Spleen (tissue), 7 donors: Measurements from ENCODE around the gene TGM4.

Source experiments
- CTCF ChIP-seq, 11 experiments: fragments of 200-600 bp in 7 of 11; fragments of 450-650 bp in 4 of 11; sonication (generic) in 4 of 11; IDR thresholded peaks in 8 of 11; conservative IDR thresholded peaks in 3 of 11; 1 replicate in 7 of 11; 2 replicates in 4 of 11; pipeline versions ENCODE4 v1.4.0 to v1.8.0; 2016 to 2021; ENCODE audit warnings: antibody characterized with exemption in 11 of 11, inconsistent platforms in 4 of 11, mild to moderate bottlenecking in 1 of 11
- POLR2A ChIP-seq, 3 donors: fragments of 450-650 bp; IDR thresholded peaks; one replicate each; pipeline ENCODE4 v1.5.1; 2017; ENCODE audit warnings: antibody characterized with exemption in 3 of 3, mild to moderate bottlenecking in 1 of 3
- POLR2AphosphoS5 ChIP-seq, 3 donors: sonication (generic); formaldehyde crosslinking; IDR thresholded peaks; one replicate each; pipeline ENCODE4 v1.5.1; 2017; ENCODE audit warnings: antibody characterized with exemption in 3 of 3
- donor health status: DM: no; HTN: no; CAD: no; lungs with moderate emphysema.
- donor health status: DM: no; HTN: no; CAD: no.
- donor health status: DM: no; HTN: no; CAD: no.

DNA sequence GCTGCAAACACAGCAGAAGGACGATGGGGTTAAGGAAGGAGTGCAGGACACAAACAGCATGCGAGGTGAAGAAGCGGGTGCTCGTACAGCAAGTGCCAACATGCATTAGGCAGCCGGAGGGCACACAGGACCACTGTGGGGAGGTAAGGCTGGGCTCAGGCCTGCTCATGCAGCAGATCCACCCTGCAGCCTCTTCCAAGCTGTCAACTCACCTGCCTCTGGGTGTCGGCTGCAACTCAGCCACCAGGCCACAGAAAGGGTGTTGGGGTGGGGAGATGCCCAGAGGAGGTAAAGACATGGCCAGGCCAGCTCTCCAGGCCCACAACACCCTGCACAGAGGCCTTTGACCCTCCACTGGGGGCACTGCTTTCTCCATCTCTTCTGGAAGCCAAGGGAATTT lies 44.2 kb downstream of the TGM4 start:
- no peak for TF ChIP-seq POLR2A (IDR thresholded peaks at IDR 0.05)
- TF ChIP-seq CTCF (IDR thresholded peaks at IDR 0.05 in 8 of 11, conservative IDR thresholded peaks at IDR 0.05 in 3 of 11), result no peak
- peak in 1 of 3 donors; percentile 23 for TF ChIP-seq POLR2AphosphoS5 (IDR thresholded peaks at IDR 0.05)
